CD4-positive, alpha-beta T cell treated with Interleukin-15 for 1 hour (primary cell): ENCODE results near the gene GRPEL2.

Experiments
- DNase-seq: peaks from one replicate; pipeline ENCODE4 v3.0.0-alpha.2; 2020

GRPEL2 gene

GRCh38 chr5:149345147-149345891, at the start of gene GRPEL2:
Gene GRPEL2, plus strand, starts transcription at chr5:149345499. Its CDS starts 41 bp downstream, at chr5:149345540.
- peak; percentile 92 for DNase-seq

- DNase-seq: no peak
Measured at GRCh38 chr5:149297340-149298025, 47.8 kb upstream of the GRPEL2 start.

GRCh38 chr5:149298163-149298562, 47.1 kb upstream of the GRPEL2 start:
- no peak for DNase-seq

- DNase-seq: no peak
Measured at GRCh38 chr5:149298842-149299404, 46.4 kb upstream of the GRPEL2 start.

- no peak for DNase-seq
Measured at GRCh38 chr5:149299451-149300054, 45.7 kb upstream of the GRPEL2 start.

GRCh38 chr5:149300441-149300840, 44.9 kb upstream of the GRPEL2 start:
- no peak for DNase-seq

- no peak for DNase-seq
Measured at GRCh38 chr5:149301049-149301743, 44.1 kb upstream of the GRPEL2 start.

GRCh38 chr5:149301744-149302380, 43.4 kb upstream of the GRPEL2 start:
- no peak for DNase-seq

GRCh38 chr5:149302641-149303040, 42.7 kb upstream of the GRPEL2 start:
- DNase-seq: no peak

GRCh38 chr5:149303210-149303609, 42.1 kb upstream of the GRPEL2 start:
- no peak for DNase-seq

GRCh38 chr5:149304195-149305078, 40.9 kb upstream of the GRPEL2 start:
- no peak for DNase-seq

GRCh38 chr5:149309354-149309753, 35.9 kb upstream of the GRPEL2 start:
- no peak for DNase-seq

- no peak for DNase-seq
Measured at GRCh38 chr5:149310488-149310887, 34.8 kb upstream of the GRPEL2 start.

- DNase-seq: no peak
Measured at GRCh38 chr5:149310947-149311658, 34.2 kb upstream of the GRPEL2 start.

- DNase-seq: no peak
Measured at GRCh38 chr5:149313151-149313841, 32.0 kb upstream of the GRPEL2 start.

- no peak for DNase-seq
Measured at GRCh38 chr5:149314571-149315111, 30.7 kb upstream of the GRPEL2 start.

GRCh38 chr5:149315753-149316152, 29.5 kb upstream of the GRPEL2 start:
- no peak for DNase-seq

GRCh38 chr5:149317281-149318048, 27.8 kb upstream of the GRPEL2 start:
- no peak for DNase-seq

GRCh38 chr5:149319174-149319573, 26.1 kb upstream of the GRPEL2 start:
- DNase-seq: no peak
